SU-DHL-6 (cell line): ENCODE measurements around the gene PTGDR.

Experiments
- H2AFZ ChIP-seq: fragments of 200-600 bp; sonication (generic); 2 replicates; pipeline ENCODE4 v1.6.1; 2014; ENCODE audit warnings: low read depth, mild to moderate bottlenecking, moderate library complexity, mixed read lengths, antibody characterized with exemption, low read length; ENCODE audit not compliant: severe bottlenecking
- H3F3A ChIP-seq: fragments of 200-600 bp; shearing (Covaris generic); 2 replicates; pipeline ENCODE4 v1.6.0; 2016; ENCODE audit warnings: antibody characterized with exemption, mild to moderate bottlenecking; ENCODE audit not compliant: insufficient read depth
- H3K27ac ChIP-seq: fragments of 200-600 bp; sonication (generic); 2 replicates; pipeline ENCODE4 v1.5.1; 2016; ENCODE audit warnings: low read depth, mild to moderate bottlenecking, low read length, moderate library complexity, mixed read lengths
- H3K27me3 ChIP-seq: fragments of 200-600 bp; sonication (generic), shearing (Covaris generic); 2 replicates; pipeline ENCODE4 v1.6.0; 2014; ENCODE audit warnings: mild to moderate bottlenecking, low read length
- H3K36me3 ChIP-seq: fragments of 200-600 bp; sonication (generic); 2 replicates; pipeline ENCODE4 v1.6.1; 2014; ENCODE audit warnings: mild to moderate bottlenecking, low read length, mixed read lengths
- H3K4me2 ChIP-seq: fragments of 300-600, 200-600 bp; shearing (Covaris generic), sonication (generic); 2 replicates; pipeline ENCODE4 v1.6.0; 2014; ENCODE audit warnings: low read length, low read depth, mild to moderate bottlenecking; ENCODE audit not compliant: poor library complexity, severe bottlenecking
- H3K4me3 ChIP-seq: fragments of 200-600 bp; sonication (generic); 2 replicates; pipeline ENCODE4 v1.5.1; 2014; ENCODE audit warnings: antibody characterized with exemption, low read length, mild to moderate bottlenecking, mixed read lengths; ENCODE audit not compliant: insufficient read depth, poor library complexity, severe bottlenecking
- H3K79me2 ChIP-seq: fragments of 200-600 bp; sonication (generic); 2 replicates; pipeline ENCODE4 v1.6.1; 2014; ENCODE audit warnings: mild to moderate bottlenecking, low read length, moderate library complexity; ENCODE audit not compliant: insufficient read depth
- H3K9ac ChIP-seq: fragments of 200-600 bp; sonication (generic); 2 replicates; pipeline ENCODE4 v1.7.0; 2014; ENCODE audit warnings: mild to moderate bottlenecking, low read length
- H3K9me2 ChIP-seq: fragments of 200-600 bp; sonication (generic); replicated peaks from 2 replicates; pipeline ENCODE4 v1.6.1; 2014; ENCODE audit warnings: low read length; ENCODE audit not compliant: insufficient read depth
- H3K9me3 ChIP-seq: fragments of 200-600 bp; sonication (generic); 2 replicates; pipeline ENCODE4 v1.6.1; 2014; ENCODE audit warnings: low read length, mixed read lengths; ENCODE audit not compliant: insufficient read depth
- H4K20me1 ChIP-seq: fragments of 200-600 bp; sonication (generic); 2 replicates; pipeline ENCODE4 v1.6.1; 2014; ENCODE audit warnings: low read depth, mild to moderate bottlenecking, antibody characterized with exemption, low read length, moderate library complexity, mixed read lengths
- CTCF ChIP-seq: fragments of 200-600 bp; sonication (generic); IDR thresholded peaks from one replicate; pipeline ENCODE4 v1.5.1; 2017; ENCODE audit warnings: antibody characterized with exemption, mild to moderate bottlenecking, low read length, moderate library complexity; ENCODE audit not compliant: insufficient read depth, poor library complexity, severe bottlenecking
- EZH2phosphoT487 ChIP-seq: fragments of 200-600 bp; sonication (generic), shearing (Covaris generic); conservative IDR thresholded peaks from 2 replicates; pipeline ENCODE4 v1.6.1; 2018; ENCODE audit warnings: mild to moderate bottlenecking, antibody characterized with exemption, low read length, moderate library complexity, mixed read lengths

The PTGDR gene

GRCh38 chr14:52277552-52277951 lies 10.1 kb downstream of the PTGDR start:
- Histone ChIP-seq H3F3A (no peaks in the 10 kb centered on the region), H2AFZ (no peak overlapping the region)
- TF ChIP-seq CTCF = no peak
- TF ChIP-seq EZH2phosphoT487 = no peak

GRCh38 chr14:52279408-52279807 lies 11.9 kb downstream of the PTGDR start:
- H3K9me3 ChIP-seq = no peaks in the 10 kb centered on the region
- H2AFZ ChIP-seq = no peak overlapping the region
- H3K4me3 ChIP-seq = no peak overlapping the region
- no peaks in the 10 kb centered on the region for H3K79me2 ChIP-seq
- no peaks in the 10 kb centered on the region for H3K36me3 ChIP-seq
- H3K9ac ChIP-seq = no peak overlapping the region
- TF ChIP-seq CTCF (no peak), EZH2phosphoT487 (no peak)
- H4K20me1 ChIP-seq = no peaks in the 10 kb centered on the region
- no peak overlapping the region for H3K4me2 ChIP-seq
- H3K27me3 ChIP-seq = no peaks in the 10 kb centered on the region
- no peaks in the 10 kb centered on the region for H3K9me2 ChIP-seq
- no peaks in the 10 kb centered on the region for H3F3A ChIP-seq
- H3K27ac ChIP-seq = no peak overlapping the region

More at GRCh38 chr14:52277552-52277951, 10.1 kb downstream of the PTGDR start:
- Histone ChIP-seq H3K4me3 (no peak overlapping the region), H3K9ac (no peak overlapping the region), H4K20me1 (no peaks in the 10 kb centered on the region), H3K79me2 (no peaks in the 10 kb centered on the region), H3K9me3 (no peaks in the 10 kb centered on the region), H3K27me3 (no peaks in the 10 kb centered on the region), H3K9me2 (no peaks in the 10 kb centered on the region), H3K4me2 (no peak overlapping the region), H3K27ac (no peak overlapping the region), H3K36me3 (no peaks in the 10 kb centered on the region)

GRCh38 chr14:52283099-52283498 lies 15.6 kb downstream of the PTGDR start:
- Histone ChIP-seq H3K9ac (no peak overlapping the region), H3K27me3 (no peaks in the 10 kb centered on the region), H3K9me2 (no peaks in the 10 kb centered on the region), H3K36me3 (no peaks in the 10 kb centered on the region), H3K27ac (no peak overlapping the region), H3K4me3 (no peak overlapping the region), H3K79me2 (no peaks in the 10 kb centered on the region), H3K9me3 (no peaks in the 10 kb centered on the region), H4K20me1 (no peaks in the 10 kb centered on the region), H2AFZ (no peak overlapping the region), H3K4me2 (no peak overlapping the region), H3F3A (no peaks in the 10 kb centered on the region)
- TF ChIP-seq CTCF (no peak), EZH2phosphoT487 (no peak)
